ENCODE results near the gene ZDHHC11B.
A peak's percentile ranks its signal among the peaks of the same experiment; 100 is the strongest.

DNA sequence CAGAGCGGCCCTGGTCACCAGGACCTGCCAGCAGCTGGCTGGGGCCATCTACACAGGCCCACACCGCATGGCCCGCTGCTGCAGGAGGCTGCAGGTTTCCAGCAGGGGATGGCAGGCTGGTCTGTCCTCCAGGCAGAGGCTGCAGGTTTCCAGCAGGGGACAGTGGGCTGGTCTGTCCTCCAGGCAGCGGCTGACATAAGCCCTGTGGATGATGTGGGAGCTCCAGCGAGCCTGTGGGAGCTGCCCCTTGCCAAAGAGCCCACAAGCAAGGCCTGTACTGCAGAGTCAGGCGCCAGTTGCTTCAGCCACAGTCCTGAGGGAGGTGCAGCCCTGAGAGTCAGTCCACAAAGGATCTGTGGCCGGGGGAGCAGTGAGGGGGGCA lies 109.9 kb downstream of the ZDHHC11B start:
- TF ChIP-seq CTCF (IDR thresholded peaks at IDR 0.05) (peak in 1 of 4 donors; percentile 14), POLR2A (IDR thresholded peaks at IDR 0.05) (no peak)

All from right lobe of liver (tissue), 4 donors.